NCI-H1105 treated with DMSO at 0.1 percent for 48 hours (cell line): ENCODE data around the gene HAP1.
"Not testable (repeated sequence)": the region's sequence is repeated elsewhere in the genome, so short reads cannot be mapped to it uniquely, and the experiment has no call there.

ENCODE experiments used
- DNase-seq: peaks from one replicate; lab custom pipeline; 2025; lab: John Stamatoyannopoulos, UW

HAP1 gene, protein sequence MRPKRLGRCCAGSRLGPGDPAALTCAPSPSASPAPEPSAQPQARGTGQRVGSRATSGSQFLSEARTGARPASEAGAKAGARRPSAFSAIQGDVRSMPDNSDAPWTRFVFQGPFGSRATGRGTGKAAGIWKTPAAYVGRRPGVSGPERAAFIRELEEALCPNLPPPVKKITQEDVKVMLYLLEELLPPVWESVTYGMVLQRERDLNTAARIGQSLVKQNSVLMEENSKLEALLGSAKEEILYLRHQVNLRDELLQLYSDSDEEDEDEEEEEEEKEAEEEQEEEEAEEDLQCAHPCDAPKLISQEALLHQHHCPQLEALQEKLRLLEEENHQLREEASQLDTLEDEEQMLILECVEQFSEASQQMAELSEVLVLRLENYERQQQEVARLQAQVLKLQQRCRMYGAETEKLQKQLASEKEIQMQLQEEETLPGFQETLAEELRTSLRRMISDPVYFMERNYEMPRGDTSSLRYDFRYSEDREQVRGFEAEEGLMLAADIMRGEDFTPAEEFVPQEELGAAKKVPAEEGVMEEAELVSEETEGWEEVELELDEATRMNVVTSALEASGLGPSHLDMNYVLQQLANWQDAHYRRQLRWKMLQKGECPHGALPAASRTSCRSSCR

DNA sequence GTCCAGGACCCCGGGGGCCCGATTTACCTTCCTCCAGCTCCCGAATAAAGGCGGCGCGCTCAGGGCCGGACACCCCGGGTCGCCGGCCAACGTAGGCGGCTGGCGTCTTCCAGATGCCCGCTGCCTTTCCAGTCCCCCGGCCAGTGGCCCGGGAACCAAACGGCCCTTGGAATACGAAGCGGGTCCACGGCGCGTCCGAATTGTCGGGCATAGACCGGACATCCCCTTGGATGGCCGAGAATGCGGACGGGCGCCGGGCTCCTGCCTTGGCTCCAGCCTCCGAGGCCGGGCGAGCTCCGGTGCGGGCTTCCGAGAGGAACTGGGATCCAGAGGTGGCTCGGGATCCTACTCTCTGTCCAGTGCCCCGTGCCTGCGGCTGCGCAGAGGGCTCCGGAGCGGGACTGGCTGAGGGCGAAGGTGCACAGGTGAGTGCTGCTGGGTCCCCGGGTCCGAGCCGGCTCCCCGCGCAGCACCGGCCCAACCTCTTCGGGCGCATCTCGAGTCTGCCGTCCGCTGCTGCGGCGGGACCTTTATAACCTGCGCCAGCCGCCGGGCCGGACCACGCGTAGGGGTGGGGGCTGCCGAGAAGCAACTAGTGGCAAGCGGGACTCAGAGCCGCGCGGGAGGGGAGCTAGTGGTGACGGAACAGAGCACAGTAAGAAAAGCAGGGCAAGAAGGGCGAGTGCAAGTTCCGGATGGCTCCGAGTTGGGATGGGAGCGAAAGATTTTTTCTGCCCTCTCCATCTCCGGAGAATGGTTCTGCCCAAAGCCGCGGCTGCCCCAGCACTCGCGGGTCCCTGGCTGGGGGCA is at the start of gene HAP1:
Gene HAP1, minus strand, starts transcription at position 505 of the 810 bp plus-strand sequence. Its CDS starts 9 bp downstream, at position 496.
- DNase-seq, result peak; percentile 34

DNA sequence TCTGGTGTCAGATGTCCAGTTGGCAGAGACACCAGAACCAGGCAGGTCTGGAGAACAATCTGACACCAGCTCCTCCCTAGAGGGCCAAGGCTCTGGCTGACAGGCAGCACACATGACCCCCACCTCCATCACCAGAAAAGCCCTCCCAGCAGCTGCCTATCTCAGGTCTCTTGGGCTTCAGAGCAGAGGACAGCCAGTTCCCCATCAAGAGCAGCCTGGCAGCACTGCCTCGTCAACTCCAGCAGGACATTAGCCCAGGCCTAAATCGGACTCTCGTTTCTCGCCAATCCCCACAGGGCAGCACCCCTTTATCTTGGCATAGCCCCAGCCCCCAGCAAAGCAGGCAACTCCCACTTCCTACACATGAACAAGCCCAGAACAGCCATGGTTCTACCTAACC is 47.7 kb upstream of the HAP1 start:
- no peak for DNase-seq

DNA sequence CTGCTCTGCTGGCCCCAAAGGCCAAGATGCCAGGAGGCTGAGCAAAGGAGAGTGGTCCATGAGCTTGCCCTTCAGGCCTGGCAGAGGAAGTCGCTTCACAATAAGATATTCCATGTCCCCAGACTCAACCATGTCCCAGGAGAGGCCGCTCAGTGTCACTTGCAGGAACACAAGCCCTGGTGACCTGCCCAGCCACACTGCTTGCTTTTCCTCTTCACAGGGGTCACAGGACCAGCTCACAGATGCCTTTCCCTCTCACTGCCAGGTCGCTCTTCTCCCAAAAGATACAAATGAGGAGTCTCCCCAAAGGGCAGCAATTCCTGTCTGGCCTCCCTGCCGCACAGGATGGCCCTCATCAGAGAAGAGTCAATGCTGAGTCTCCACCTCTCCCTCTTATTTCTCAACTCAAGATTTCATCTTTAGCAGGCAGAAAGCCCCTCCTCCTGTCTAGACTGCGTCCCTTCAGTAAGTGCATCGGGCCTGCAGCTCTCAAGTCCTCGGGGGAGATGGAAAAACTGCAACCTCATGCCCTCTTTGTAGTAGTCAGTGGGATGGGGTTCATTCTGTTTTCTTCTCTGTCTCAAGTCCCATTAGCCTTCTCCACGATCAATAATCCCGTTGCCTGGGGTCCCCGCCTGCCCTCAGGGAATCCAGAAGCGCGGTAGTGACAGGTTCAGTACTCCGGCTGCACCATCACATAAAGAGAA is 47.1 kb upstream of the HAP1 start:
- DNase-seq, result no peak

DNA sequence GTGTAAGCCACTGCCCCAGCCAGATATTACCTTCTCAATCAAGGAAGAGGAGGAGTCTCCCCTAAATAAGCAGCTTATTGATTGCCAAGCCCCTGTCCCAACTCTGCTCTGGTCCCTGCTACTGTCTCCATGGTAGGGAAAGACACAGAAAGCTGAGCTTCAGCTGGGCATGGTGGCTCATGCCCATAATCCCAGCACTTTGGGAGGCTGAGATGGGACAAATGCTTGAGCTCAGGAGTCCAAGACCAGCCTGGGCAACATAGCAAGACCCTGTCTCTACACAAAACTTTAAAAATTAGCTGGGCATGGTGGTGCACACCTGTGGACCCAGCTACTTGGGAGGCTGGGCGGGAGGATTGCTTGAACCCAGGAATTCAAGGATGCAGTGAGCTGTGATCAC is 45.5 kb upstream of the HAP1 start:
- DNase-seq, result no peak

DNA sequence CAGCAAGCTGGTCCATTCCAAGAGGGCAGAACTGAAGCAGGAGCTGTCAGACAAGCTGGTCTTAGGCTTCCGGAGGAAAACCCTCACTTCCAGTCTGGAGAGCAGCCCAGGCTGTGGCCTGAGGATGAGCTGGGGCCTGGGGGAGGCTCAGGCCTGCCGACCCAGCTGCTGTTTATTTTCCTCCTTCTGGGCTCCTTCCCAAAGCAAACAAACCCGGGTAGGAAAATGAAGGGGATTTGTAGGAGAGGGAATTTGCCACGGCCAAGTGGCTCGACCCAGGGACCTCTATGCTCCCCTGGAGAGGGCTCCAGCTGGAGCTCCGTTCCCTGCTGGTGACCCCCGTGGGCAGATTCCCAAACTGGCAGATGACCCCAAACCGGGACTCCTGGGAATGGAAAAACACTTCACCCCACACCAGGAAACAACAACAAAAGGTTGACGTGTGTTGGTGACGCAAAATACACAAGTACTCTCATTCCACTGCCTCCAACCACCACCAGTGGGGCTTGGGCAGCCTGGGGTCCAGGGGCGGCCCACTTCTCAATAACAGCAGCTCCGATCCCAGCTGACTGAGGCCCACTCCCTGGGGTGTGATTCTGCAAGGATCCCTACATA is 43.2 kb upstream of the HAP1 start:
- DNase-seq, result peak; percentile 80

DNA sequence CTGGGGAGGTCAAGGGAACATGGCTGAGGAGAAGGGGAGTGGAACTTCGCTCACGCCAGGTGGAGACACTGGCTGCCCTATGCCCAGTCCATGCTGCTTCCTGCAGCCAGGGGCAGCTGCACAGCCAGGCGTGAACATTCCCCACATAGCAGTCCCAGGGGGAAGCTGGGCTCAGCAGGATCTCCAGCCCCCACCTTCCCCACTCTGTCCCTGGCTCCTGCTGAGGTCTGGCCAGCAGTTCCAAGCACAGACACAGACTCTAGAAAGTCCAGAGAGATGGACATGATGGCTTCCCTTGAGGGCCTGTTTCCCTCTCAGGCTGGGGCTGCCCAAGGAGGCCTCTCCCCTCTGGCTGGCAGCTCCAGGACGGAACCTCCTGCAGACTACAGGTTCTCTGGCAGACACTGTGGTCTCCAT is 42.7 kb upstream of the HAP1 start:
- DNase-seq, result no peak

DNA sequence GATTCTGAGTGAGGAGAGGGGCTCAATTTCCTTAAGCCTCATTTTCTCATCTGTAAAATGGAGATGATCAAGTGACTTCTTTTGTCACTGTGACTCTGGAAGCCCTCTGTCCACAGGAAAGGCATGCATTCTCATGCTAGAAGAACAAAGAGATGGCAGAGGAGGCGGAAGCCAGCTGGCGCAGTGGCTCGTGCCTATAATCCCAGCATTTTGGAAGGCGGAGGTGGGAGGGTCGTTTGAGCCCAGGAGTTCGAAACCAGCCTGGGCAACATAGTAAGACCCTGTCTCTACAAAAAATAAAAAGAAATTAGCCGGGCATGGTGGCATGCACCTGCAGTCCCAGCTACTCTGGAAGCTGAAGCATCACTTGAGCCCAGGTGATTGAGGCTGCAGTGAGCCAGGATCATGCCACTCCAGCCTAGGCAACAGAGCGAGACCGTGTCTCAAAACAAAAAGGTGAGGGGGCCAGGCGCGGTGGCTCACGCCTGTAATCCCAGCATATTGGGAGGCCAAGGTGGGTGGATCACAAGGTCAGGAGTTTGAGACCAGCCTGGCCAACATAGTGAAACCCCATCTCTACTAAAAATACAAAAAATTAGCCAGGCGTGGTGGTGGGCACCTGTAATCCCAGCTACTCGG is 41.9 kb upstream of the HAP1 start:
- not testable (repeated sequence) for DNase-seq

DNA sequence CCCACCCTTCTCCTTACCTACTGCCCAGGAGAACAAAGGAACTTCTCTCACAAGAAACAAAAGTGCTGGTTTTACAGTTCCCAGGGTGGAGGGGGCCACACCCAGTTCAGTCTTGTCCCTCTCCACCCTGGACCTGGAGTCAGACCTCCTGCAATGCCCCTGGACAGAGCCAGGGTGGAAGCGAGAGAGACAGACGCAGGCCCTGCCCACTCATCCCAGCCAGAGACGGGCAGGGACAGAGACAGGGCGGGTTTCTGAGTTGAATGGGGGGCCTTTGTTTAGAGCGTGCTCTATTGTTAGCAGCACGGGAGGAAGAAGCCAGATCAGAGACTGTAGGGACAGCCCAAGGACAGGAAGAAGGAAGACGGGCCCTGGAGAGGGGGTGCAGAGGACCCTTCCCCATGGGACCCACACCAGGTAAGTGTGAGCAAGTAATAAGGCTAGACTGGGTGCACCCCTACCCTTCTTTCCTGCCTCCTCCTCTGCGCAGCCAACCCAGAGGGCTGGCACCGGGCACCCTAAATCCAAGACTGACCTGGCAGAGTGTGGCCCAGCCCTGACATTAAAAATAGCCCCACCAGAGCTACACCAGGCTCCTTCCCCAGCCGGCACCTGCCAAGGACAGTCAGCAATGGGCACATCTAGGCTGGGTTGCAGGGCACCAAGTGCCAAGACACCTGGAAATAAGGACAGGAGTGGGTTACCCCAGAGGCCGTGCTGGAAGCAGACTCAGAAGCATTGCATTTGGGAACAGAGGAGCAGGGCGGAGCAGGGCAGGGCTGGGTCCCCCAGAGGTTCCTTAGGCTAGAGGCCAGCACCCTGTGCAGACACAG is 41.2 kb upstream of the HAP1 start:
- DNase-seq, result no peak

DNA sequence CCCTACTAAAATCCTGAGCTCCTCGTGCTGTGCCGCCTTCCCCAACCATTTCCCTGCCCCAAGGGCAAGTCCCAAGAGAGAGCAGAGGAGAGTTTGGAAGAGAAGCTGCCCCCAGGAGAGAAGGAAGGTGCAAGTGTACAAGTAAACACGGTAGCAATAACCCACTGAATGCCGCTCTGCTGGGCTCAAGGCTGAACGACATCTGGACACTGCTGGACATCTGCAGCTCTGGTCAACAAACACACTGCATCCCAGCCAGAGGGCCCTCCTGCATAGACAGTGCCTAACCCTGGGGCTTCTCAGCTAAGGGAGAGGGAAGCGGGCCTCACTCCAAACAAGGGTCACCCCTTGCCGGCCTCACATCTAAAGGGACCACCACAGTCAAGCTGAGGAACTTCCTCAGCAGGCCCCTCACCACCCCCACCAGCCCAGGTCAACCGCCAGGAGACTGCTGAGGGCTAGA is 39.3 kb upstream of the HAP1 start:
- no peak for DNase-seq

DNA sequence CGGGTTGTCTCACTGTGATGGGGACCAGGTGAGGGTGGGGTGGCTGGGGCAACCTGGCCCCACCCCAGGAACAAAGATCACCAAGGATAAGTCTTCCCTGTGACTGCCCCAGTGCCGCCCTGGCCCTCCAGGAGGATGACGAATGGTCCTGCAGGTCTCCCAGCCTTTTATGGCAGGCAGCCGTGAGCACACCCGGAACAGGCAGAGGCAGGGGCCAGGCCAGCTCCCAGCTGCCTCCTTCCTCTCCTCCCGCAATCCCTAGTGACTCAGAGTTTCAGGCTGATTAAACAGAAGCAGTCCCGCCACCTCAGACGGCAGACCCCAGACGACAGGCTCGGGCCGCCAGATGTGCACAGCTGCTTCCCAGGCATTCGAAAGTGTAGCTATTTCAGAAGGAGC is 38.7 kb upstream of the HAP1 start:
- no peak for DNase-seq

DNA sequence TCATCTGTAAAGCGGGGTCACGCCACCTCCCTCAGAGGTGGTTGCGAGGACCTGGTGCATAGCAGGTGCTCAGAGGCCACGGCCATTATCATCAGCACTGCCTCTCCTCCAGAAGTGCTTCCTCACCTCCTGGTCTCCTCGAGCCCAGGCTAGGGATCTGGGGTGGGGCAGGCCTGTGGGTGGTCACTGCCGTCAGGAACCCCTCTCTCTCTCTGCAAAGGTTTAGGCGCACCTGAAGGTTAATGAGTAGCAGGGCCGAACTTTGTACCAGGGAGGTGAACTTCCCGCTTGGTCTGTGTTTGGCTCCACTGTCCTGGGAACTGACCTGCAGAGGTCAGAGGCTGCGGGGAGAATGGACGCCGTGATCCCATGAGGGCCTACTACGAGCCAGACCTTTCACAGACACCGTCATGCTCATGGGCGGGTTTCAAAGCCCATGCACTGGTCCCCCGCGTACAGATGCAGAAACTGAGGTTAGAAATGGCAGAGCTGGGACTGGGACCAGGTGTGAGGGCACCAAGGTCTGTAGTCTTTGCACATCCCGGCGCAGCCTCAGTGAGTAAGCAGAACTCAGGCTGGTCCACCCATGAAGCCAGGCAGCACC is 38.2 kb upstream of the HAP1 start:
- DNase-seq, result no peak

DNA sequence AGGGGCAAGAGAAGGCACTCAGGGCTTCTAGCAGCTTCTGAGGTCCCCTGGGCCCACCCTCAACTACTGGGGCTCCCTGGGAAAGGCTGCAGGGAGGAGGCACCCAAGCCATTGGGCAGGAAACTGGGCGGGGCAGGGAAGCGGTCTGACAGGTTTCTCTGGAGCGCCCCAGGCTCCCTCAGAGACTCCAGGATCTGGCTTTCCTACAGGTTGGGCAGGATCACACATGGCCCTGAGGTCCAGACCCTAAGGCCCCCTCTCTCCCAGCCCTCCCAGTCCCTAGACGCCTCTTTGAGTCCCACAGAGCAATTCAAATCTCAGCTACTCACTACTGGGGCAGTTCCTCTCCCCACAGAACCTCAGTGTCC is 37.8 kb upstream of the HAP1 start:
- no peak for DNase-seq

DNA sequence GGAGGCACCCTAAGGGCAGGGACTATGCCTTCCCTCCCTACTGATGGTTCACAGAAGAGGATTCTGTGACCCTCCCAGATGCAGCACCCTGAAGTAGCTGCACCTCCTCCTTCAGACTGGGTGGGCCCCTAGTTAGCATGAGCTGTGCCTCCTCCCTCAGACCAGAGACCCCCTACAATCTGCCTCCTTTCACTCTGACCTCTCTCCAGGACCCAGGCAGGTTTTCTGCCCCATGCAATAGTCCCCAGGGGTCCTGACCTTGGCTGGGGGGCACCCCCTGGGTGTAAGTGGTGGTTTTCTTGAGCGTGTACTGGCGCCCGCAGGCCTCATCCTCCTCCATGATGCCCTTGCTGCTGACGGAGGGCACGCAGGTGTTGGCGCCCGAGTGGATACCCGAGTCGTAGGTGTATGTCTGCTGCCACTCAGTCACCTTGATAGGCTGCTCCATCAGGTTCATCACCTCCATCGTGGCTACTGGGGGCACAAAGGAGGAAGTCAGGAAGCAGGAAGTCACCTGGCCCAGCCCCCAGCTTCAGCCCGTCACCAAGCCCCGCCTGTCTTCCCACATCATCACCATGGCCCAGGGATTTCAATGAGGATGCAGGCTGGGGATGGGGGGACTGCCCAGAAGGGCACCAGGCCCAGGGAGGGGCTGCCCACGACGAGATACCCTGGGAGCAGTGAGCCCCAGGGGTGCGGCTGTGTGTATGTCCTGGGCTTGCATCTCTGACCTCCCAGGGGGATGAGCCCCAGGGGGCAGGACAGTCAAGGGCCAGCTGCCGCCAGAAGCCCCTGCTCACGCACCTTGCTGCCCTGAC is 37.2 kb upstream of the HAP1 start:
- DNase-seq, result no peak

DNA sequence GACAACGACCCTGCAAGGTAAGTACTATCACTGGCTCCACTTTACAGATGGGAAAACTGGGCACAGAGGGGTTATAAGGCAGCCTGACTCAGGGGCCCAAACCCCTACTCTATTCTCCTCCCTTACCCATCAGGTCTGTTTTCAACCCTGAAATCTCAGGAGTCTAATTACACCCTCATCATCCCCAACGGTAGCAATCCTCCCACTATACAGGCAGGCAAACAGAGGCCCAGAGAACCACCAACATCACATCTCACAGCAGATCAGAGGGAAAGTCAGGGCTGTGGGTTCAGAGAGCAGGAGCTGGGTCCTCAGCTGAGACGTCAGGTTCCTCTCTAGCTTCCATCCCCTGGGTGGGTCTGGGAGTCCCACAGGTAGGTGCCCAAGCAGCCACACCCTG is 35.5 kb upstream of the HAP1 start:
- DNase-seq, result no peak

DNA sequence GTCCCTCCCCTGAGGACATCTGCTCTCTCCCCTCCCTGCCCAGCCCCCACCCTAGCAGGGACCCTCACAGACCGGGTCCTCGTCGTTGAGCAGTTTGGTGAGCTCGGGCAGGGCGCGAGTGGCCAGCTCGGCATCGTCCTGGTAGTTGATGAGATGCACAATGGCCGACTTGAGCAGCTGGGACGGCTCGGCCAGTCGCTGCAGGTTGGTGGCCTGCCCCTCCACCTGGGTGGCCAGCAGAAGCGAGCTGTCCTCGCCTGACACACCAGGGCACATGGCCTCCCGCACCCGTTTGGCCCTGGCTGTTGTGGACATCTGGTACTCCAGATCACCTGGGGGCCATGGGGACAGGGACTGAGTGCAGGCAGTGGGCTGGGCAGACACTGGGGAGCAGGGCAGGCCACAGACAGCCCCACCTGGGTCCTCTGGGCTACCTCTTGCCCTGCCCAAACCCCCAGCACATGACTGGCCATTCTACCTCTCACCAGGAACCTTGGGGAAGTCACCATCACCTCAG is 35.0 kb upstream of the HAP1 start:
- DNase-seq, result no peak

DNA sequence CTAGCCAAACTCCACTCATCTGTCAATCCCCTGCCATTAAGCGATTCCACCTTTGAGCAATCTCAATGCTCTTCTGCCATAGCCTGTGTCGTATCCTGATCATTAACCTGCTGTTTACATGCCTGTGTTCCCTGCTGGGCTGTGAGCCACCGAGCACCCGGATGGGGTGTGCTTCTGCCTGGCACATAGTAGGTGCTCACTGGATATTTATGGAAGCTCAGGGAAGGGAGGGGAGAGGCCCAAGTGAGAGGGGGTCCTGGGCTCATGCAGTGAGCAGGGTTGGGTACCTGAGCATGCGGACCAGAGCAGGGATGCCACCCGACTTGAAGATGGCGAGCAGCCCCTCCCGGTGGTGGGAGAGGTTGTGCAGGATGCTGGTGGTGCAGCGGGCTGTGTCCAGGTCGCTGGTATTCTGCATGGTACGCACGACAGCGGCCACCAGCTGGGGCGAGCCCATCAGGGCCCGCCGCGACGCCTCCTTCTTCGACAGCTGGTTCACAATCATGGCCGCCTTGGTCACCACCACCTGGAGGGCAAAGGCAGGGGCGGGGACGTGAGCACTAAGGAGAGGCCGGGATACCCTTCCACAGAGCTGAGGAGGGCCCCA is 34.3 kb upstream of the HAP1 start:
- no peak for DNase-seq

DNA sequence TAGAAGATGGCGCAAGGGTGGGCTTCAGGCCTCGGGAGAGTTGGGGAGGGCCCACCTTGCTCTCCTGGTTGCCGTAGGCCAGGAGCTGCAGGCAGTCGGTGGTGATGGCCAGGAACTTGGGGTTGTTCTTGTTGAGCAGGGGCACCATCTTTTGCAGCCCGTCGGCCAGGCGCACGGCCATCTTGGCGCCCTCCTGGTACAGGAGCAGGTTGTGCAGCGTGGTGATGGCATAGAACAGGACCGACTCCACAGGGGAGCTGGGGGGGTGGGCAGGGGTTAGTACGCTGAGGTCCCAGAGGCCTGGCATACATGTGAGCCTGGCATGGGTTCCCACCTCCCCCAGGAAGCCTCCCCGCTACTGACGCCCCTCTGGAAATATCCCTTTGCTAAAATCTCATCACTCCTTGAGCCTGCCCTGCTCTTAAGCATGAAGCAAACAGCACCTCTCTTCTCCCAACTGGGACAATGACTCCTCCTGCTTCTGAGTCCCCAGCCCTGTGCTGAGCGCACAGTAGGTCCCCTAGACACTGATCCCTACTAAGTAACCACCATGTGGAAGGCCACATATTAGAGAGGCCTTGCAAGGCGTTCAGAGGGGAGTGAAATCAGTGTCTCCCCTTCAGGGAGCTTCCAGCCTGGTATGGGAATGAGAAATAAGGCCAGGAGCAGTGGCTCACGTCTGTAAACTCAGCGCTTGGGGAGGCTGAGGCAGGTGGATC is 33.0 kb upstream of the HAP1 start:
- DNase-seq, result no peak

DNA sequence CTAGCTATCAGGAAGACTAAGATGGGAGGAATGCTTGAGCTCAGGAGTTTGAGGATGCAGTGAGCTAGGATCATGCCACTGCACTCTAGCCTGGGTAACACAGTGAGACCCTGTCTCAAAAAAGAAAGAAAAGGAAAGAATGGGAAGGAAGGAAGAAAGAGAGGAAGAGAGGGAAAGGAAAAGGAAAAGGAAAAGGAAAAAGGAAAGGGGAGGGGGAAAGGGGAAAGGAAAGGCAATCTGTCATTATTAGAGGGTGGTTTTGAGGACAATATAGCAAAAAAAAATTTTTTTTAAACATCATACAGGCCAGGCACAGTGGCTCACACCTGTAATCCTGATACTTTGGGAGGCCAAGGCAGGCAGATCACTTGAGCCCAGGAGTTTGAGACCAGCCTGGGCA is 31.7 kb upstream of the HAP1 start:
- no peak for DNase-seq
